HFFc6 (cell line): ENCODE results near the gene FLT3. TPM values are rescaled to one million over a fixed set of nuclear protein-coding genes. Genes with fewer than 3 reads are reported as not detected.

ENCODE experiments used
- DNase-seq: peaks from one replicate; pipeline ENCODE4 v3.0.0-alpha.2; 2018
- H3K27ac Mint-ChIP-seq: 2 replicates; pipeline ENCODE4 v1.8.0; 2020; ENCODE audit warnings: mild to moderate bottlenecking, mixed read lengths
- H3K27me3 Mint-ChIP-seq: 2 replicates; pipeline ENCODE4 v1.8.0; 2021; ENCODE audit warnings: mild to moderate bottlenecking, moderate library complexity, mixed read lengths; ENCODE audit not compliant: insufficient read depth
- H3K36me3 Mint-ChIP-seq: 2 replicates; pipeline ENCODE4 v1.8.0; 2021; ENCODE audit warnings: low read depth, mixed read lengths
- H3K4me1 Mint-ChIP-seq: 2 replicates; pipeline ENCODE4 v1.8.0; 2020; ENCODE audit warnings: low read depth, mixed read lengths
- H3K4me3 Mint-ChIP-seq: 2 replicates; pipeline ENCODE4 v1.8.0; 2020; ENCODE audit warnings: mild to moderate bottlenecking, moderate library complexity, mixed read lengths
- H3K9me3 Mint-ChIP-seq: 2 replicates; pipeline ENCODE4 v1.8.0; 2020; ENCODE audit warnings: mild to moderate bottlenecking, mixed read lengths
- total RNA-seq, 6 experiments: library from RNA; stranded (reverse); fragmentation: NEBNext Ultra II Directional; extraction: Animal tissue kit (Norgen Biotek cat#: 25700); gene quantifications; 2 replicates in 1 of 6; 3 replicates in 5 of 6; pipeline ENCODE4 v1.2.3, GENCODE V29; 2021
- TF ChIP-seq, protein P1 (sequence below): fragments of 200-600 bp; sonication (generic); IDR thresholded peaks from 2 replicates; pipeline ENCODE4 v1.5.0; 2021; ENCODE audit warnings: antibody characterized with exemption, mild to moderate bottlenecking

The FLT3 gene
- total RNA-seq, 6 experiments from 2014 or later: not detected

DNA sequence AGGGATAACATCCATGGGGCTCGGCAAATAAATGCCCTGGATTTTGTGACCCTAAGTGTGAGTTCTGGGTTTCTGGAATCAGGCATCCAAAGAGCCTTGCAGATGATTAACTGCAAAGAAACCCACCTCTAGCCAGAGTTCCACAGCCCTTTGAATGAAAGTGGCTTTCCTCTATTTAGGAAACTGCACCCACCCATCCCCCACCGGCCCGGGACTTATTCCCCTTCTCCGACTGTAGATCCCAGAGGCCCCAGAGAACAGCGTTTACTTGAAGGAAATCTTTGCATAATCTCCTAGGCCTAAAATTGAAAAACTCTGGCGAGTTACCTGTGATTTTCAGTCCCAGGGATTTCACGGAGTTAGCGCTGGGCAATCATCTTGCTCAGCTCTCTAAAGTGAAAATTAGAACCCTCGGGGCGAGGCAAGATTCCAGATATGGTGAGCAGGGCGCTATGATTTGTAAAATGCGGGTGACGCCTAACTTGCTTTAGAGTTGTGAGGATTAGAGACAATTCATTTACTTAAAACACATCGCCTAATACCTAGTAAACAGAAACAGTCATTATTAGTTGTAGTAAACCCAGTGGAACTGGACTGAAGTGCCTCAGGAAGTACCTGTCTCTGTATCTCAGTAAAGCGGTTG, 121.3 kb downstream of the FLT3 start:
- Mint-ChIP-seq H3K4me1 (peaks cover 8% of the 10 kb centered on the region; the same call in 1 of the 2 replicates), H3K36me3 (no peaks in the 10 kb centered on the region), H3K27ac (no peak overlapping the region), H3K9me3 (peaks cover 4% of the 10 kb centered on the region; the same call in 1 of the 2 replicates), H3K4me3 (no peak overlapping the region), H3K27me3 (peaks cover 72% of the 10 kb centered on the region)
- no peak for DNase-seq
- TF ChIP-seq, protein P1, sequence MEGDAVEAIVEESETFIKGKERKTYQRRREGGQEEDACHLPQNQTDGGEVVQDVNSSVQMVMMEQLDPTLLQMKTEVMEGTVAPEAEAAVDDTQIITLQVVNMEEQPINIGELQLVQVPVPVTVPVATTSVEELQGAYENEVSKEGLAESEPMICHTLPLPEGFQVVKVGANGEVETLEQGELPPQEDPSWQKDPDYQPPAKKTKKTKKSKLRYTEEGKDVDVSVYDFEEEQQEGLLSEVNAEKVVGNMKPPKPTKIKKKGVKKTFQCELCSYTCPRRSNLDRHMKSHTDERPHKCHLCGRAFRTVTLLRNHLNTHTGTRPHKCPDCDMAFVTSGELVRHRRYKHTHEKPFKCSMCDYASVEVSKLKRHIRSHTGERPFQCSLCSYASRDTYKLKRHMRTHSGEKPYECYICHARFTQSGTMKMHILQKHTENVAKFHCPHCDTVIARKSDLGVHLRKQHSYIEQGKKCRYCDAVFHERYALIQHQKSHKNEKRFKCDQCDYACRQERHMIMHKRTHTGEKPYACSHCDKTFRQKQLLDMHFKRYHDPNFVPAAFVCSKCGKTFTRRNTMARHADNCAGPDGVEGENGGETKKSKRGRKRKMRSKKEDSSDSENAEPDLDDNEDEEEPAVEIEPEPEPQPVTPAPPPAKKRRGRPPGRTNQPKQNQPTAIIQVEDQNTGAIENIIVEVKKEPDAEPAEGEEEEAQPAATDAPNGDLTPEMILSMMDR: no peak

DNA sequence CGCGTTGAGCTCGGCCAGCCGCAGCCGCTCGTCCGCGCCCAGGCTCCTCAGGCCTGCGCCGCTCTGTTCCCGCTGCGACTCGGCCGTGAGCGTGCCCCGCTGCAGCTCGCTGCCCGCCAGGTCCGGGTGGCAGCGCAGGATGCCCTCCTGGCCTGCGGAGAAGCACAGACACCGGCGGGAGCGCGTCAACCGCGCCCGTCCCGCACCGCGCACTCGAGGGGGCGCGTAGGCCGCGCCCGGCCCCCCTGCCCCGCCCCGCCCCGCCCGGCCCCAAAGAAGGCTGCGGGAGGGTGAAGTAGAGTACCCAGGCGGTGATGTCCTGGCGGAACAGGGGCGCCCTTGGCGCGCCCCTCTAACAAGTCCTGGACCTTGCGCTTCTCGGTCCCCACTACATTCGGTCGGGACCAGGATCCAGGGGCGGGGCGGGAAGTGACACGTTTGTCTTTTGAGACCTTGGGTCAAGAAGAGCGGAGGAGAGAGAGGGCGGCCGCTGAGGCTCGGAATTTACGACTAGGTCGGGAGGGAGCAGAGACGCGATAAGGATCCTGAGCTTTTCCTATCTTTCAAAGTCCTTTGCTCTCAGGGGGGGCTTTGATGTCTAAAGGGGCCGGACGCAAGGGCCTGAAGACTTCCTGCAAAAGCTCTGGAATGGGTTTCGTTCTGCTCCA, 121.9 kb downstream of the FLT3 start:
- peaks cover 78% of the 10 kb centered on the region for H3K27me3 Mint-ChIP-seq
- DNase-seq: no peak
- H3K4me1 Mint-ChIP-seq: peaks cover 8% of the 10 kb centered on the region; the same call in 1 of the 2 replicates
- no peaks in the 10 kb centered on the region for H3K36me3 Mint-ChIP-seq
- H3K27ac Mint-ChIP-seq: no peak overlapping the region
- H3K4me3 Mint-ChIP-seq: no peak overlapping the region
- H3K9me3 Mint-ChIP-seq: peaks cover 4% of the 10 kb centered on the region; the same call in 1 of the 2 replicates
- TF ChIP-seq, protein P1: no peak

DNA sequence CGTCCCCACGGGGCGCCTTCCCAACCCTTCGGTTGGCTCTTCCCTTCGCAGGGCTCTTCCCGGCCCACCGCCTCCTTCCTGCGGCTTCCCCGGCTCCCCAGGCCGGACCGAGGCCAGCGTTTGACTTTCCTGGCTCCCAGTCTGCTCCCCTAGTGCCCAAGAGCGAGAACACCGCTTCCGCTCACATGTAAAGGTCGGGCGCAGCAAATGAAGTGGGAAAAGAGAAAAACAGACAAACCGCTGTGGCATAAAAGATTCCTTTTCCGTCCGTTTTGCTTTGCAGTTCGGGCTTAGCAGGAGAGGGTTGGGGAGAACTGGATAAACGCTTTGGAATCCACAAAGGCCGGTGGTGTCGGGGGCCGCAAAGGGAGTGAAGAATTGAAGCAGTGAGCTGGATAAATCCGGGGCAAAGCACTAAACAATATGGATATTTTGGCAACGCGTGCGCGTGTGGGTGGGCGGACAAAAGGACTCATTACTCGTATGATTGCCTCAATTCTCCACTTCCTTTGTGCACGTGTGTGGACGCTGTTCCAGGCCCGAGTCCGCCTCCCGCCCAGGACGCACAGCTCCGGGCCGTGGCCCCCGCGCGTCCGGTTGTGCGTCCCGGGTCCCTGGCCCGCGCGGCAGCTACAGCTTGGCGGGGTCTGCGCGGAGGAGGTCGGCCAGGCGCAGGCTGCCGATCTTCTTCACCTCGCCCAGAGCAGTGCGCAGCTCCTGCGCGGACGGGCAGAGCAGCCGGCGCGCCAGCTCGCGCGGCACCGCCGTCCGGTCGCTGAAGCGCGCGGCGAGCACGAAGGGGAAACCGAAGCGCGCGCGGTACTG, 122.7 kb downstream of the FLT3 start:
- no peak overlapping the region for H3K27ac Mint-ChIP-seq
- peaks cover 8% of the 10 kb centered on the region; the same call in 1 of the 2 replicates for H3K4me1 Mint-ChIP-seq
- no peaks in the 10 kb centered on the region for H3K36me3 Mint-ChIP-seq
- peaks cover 4% of the 10 kb centered on the region; the same call in 1 of the 2 replicates for H3K9me3 Mint-ChIP-seq
- H3K4me3 Mint-ChIP-seq: no peak overlapping the region
- TF ChIP-seq, protein P1: no peak
- H3K27me3 Mint-ChIP-seq: peaks cover 81% of the 10 kb centered on the region
- no peak for DNase-seq

- H3K27ac Mint-ChIP-seq: no peak overlapping the region
- DNase-seq: no peak
- no peak overlapping the region for H3K4me3 Mint-ChIP-seq
- TF ChIP-seq, protein P1: no peak
- H3K27me3 Mint-ChIP-seq: peaks cover 78% of the 10 kb centered on the region
- H3K9me3 Mint-ChIP-seq: peaks cover 4% of the 10 kb centered on the region; the same call in 1 of the 2 replicates
- no peaks in the 10 kb centered on the region for H3K36me3 Mint-ChIP-seq
- H3K4me1 Mint-ChIP-seq: peaks cover 8% of the 10 kb centered on the region; the same call in 1 of the 2 replicates
Observed at GRCh38 chr13:27976362-27977091, 123.8 kb downstream of the FLT3 start.
